Nephron progenitor cell (in vitro differentiated cells): Measurements from ENCODE around the gene HHIPL1.

ENCODE experiments used
- DNase-seq: peaks from one replicate; pipeline ENCODE4 v3.0.0; 2021
- H3K27ac Mint-ChIP-seq: 2 replicates; pipeline ENCODE4 v1.8.0; 2021; ENCODE audit warnings: mild to moderate bottlenecking, moderate library complexity, mixed read lengths
- H3K27me3 Mint-ChIP-seq: 2 replicates; pipeline ENCODE4 v1.8.0; 2021; ENCODE audit warnings: mild to moderate bottlenecking, low read depth, mixed read lengths; ENCODE audit not compliant: poor library complexity
- H3K36me3 Mint-ChIP-seq: 2 replicates; pipeline ENCODE4 v1.8.0; 2021; ENCODE audit warnings: low read depth, mixed read lengths
- H3K4me1 Mint-ChIP-seq: 2 replicates; pipeline ENCODE4 v1.8.0; 2021; ENCODE audit warnings: mixed read lengths
- H3K4me3 Mint-ChIP-seq: 2 replicates; pipeline ENCODE4 v1.8.0; 2021; ENCODE audit warnings: mild to moderate bottlenecking, moderate library complexity, mixed read lengths
- H3K9me3 Mint-ChIP-seq: 2 replicates; pipeline ENCODE4 v1.8.0; 2021; ENCODE audit warnings: mild to moderate bottlenecking, moderate library complexity, mixed read lengths
- TF ChIP-seq, protein P1 (sequence below): fragments of 200-600 bp; sonication (generic); IDR thresholded peaks from 2 replicates; pipeline ENCODE4 v1.5.0; 2021; ENCODE audit warnings: antibody characterized with exemption

Gene HHIPL1

DNA sequence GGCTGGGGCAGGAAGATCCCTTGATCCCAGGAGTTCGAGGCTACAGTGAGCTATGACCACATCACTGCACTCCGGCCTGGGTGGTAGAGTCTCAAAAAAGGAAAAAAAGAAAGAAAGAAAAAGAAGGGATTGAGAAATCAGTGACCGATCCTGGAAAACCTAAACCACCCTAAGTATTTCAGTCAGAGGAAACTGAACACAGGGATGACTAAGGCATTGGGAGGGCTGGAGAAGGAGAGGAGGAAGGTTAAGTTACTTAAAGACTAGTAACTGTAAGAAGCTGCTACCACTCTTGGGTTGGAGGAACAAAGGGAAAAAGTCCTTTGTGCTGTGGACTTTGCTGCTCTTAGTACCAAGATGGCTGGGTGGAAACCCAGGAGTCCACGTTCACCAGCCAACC lies 10.6 kb downstream of the HHIPL1 start:
- Mint-ChIP-seq H3K27ac (no peak overlapping the region), H3K9me3 (no peaks in the 10 kb centered on the region), H3K4me1 (peaks cover 23% of the 10 kb centered on the region), H3K36me3 (no peaks in the 10 kb centered on the region), H3K27me3 (peaks cover 59% of the 10 kb centered on the region), H3K4me3 (no peak overlapping the region)
- DNase-seq: no peak
- TF ChIP-seq, protein P1, sequence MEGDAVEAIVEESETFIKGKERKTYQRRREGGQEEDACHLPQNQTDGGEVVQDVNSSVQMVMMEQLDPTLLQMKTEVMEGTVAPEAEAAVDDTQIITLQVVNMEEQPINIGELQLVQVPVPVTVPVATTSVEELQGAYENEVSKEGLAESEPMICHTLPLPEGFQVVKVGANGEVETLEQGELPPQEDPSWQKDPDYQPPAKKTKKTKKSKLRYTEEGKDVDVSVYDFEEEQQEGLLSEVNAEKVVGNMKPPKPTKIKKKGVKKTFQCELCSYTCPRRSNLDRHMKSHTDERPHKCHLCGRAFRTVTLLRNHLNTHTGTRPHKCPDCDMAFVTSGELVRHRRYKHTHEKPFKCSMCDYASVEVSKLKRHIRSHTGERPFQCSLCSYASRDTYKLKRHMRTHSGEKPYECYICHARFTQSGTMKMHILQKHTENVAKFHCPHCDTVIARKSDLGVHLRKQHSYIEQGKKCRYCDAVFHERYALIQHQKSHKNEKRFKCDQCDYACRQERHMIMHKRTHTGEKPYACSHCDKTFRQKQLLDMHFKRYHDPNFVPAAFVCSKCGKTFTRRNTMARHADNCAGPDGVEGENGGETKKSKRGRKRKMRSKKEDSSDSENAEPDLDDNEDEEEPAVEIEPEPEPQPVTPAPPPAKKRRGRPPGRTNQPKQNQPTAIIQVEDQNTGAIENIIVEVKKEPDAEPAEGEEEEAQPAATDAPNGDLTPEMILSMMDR: no peak

DNA sequence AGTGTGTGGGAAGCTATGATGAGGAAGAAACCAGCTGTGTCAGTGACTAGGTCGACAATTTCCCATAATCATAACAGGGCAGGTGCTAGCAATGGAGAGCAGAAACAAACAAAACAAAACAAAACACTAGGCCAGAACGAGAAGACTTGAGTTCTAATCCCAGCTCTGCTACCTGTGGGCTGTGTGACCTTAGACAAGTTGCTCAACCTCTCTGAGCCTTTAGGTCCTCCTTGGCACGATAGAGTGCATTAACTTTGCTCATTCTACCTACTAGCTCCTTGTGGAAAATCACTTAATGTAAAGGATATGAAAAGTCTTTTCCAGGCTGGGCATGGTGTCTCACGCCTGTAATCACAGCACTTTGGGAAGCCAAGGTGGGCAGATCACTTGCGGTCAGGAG lies 11.2 kb downstream of the HHIPL1 start:
- Mint-ChIP-seq H3K27me3 (peaks cover 66% of the 10 kb centered on the region), H3K36me3 (no peaks in the 10 kb centered on the region), H3K9me3 (no peaks in the 10 kb centered on the region), H3K4me3 (no peak overlapping the region), H3K4me1 (peaks cover 28% of the 10 kb centered on the region), H3K27ac (no peak overlapping the region)
- DNase-seq: no peak
- TF ChIP-seq, protein P1: no peak

DNA sequence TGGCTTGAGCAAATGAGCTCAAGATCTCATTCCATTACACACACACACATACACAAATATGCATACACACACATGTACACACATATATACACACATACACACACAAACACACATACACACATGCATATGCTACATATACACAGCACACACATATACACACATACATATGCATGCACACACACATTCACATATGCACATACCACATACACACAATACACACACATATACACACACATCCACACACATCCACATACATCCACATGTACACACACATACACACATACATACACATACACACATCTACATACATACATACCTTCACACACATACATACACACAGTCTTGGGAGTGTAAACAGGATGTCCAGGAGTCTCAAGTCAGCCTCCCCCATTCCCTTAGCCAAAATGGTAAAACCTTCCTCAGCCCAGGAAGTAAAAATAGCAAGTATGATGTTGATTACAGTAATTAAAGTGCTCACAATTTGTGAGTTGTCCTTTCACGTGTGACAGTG lies 12.8 kb downstream of the HHIPL1 start:
- DNase-seq: no peak
- no peaks in the 10 kb centered on the region for H3K36me3 Mint-ChIP-seq
- no peaks in the 10 kb centered on the region for H3K9me3 Mint-ChIP-seq
- peaks cover 28% of the 10 kb centered on the region for H3K4me1 Mint-ChIP-seq
- H3K27me3 Mint-ChIP-seq: peaks cover 76% of the 10 kb centered on the region
- peak overlapping the region; percentile 7 for H3K27ac Mint-ChIP-seq
- no peak overlapping the region for H3K4me3 Mint-ChIP-seq
- TF ChIP-seq, protein P1: no peak

DNA sequence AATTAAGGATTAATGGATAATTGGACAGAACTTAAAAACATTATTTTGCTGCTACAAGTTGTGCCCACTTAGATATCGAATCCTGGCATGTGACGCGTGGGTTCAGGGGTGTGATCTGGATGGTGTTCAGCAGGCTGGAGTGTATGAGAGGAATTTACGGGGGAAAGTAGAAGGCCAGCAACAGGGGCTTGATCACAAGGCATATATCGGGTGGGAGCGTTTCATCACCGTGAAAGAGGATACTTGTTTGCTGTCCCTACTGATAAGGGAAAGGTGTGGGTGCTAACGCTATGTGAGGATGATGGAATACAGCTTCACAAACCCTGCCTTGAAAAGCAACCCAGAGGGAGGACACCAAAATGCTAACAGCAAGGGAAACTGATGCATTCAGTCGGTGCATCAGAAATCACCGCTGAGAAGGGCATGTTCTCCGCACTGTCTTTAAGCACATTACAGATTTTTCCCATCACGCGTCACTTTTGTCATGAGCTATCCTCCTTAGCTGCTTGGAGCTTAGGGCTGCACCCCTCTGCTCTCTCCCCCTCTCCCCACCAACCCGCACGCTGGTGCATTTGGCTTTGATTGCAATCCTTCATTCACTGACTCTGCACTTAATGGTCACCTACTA lies 13.4 kb downstream of the HHIPL1 start:
- Mint-ChIP-seq H3K4me3 (no peak overlapping the region), H3K4me1 (peaks cover 32% of the 10 kb centered on the region), H3K27ac (peak overlapping the region; percentile 7), H3K27me3 (peaks cover 83% of the 10 kb centered on the region), H3K9me3 (no peaks in the 10 kb centered on the region), H3K36me3 (no peaks in the 10 kb centered on the region)
- no peak for DNase-seq
- TF ChIP-seq, protein P1: no peak

GRCh38 chr14:99659333-99659741 lies 14.4 kb downstream of the HHIPL1 start:
- H3K27ac Mint-ChIP-seq: no peak overlapping the region
- peak; percentile 39 for DNase-seq
- H3K36me3 Mint-ChIP-seq: no peaks in the 10 kb centered on the region
- TF ChIP-seq, protein P1: no peak
- no peak overlapping the region for H3K4me3 Mint-ChIP-seq
- H3K27me3 Mint-ChIP-seq: peaks cover 88% of the 10 kb centered on the region
- no peaks in the 10 kb centered on the region for H3K9me3 Mint-ChIP-seq
- H3K4me1 Mint-ChIP-seq: peaks cover 37% of the 10 kb centered on the region

- peak; percentile 41 for DNase-seq
- Mint-ChIP-seq H3K4me3 (peak overlapping the region; percentile 61), H3K27me3 (peaks cover 83% of the 10 kb centered on the region), H3K4me1 (peaks cover 43% of the 10 kb centered on the region), H3K36me3 (no peaks in the 10 kb centered on the region), H3K27ac (no peak overlapping the region), H3K9me3 (no peaks in the 10 kb centered on the region)
- TF ChIP-seq, protein P1: no peak
Measured at GRCh38 chr14:99660006-99660566, 15.2 kb downstream of the HHIPL1 start.
